ENCODE data around the gene EXT2.

GRCh38 chr11:44223238-44223637, 127.8 kb downstream of the EXT2 start:
- TF ChIP-seq CTCF (IDR thresholded peaks at IDR 0.05) (no peak), POLR2A (IDR thresholded peaks at IDR 0.05) (no peak)
